SK-N-SH (cell line): ENCODE data around the gene KIFAP3.

Experiments
- EZH2phosphoT487 ChIP-seq: fragments of 200-600 bp; sonication (generic); IDR thresholded peaks from 2 replicates; pipeline ENCODE4 v1.6.1; 2017; ENCODE audit warnings: low read depth, mixed run types, mild to moderate bottlenecking, antibody characterized with exemption, moderate library complexity, borderline replicate concordance
- REST ChIP-seq: IDR thresholded peaks from 2 replicates; pipeline ENCODE4 v1.6.1; 2012; ENCODE audit warnings: mild to moderate bottlenecking, low read depth, low read length, moderate library complexity
- SMC3 ChIP-seq: IDR thresholded peaks from 2 replicates; pipeline ENCODE4 v1.6.1; 2012; ENCODE audit warnings: low read depth, low read length, improper control_type of control experiment
- USF2 ChIP-seq: fragments of 150-350 bp; IDR thresholded peaks from 2 replicates; pipeline ENCODE4 v1.6.1; 2017; ENCODE audit warnings: antibody characterized with exemption, low read length, low read depth, borderline replicate concordance
- TF ChIP-seq, protein P1 (sequence below): fragments of 200-600 bp; sonication (generic); IDR thresholded peaks from 2 replicates; pipeline ENCODE4 v1.6.1; 2017; ENCODE audit warnings: antibody characterized with exemption, mild to moderate bottlenecking, moderate library complexity

DNA sequence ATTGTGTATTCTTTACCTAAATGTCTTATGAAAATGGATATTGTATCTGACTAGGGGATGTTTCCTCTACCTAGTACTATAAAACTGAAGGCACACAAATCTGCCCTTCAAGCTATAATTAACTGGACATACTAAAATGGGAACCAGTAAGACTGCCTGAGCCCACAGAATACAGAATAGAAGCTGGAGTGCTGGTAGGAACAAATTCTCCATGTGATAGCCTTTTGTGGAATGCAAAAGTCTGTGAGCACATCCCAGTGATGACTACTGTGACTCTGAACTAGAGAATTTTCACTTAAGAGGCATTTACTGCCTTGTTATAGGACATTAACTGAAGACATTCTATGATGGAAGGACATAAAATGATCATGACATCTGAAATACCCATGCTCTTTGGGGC, 30.3 kb downstream of the KIFAP3 start:
- TF ChIP-seq USF2 (no peak), REST (no peak), EZH2phosphoT487 (no peak), SMC3 (no peak)
- TF ChIP-seq, protein P1, sequence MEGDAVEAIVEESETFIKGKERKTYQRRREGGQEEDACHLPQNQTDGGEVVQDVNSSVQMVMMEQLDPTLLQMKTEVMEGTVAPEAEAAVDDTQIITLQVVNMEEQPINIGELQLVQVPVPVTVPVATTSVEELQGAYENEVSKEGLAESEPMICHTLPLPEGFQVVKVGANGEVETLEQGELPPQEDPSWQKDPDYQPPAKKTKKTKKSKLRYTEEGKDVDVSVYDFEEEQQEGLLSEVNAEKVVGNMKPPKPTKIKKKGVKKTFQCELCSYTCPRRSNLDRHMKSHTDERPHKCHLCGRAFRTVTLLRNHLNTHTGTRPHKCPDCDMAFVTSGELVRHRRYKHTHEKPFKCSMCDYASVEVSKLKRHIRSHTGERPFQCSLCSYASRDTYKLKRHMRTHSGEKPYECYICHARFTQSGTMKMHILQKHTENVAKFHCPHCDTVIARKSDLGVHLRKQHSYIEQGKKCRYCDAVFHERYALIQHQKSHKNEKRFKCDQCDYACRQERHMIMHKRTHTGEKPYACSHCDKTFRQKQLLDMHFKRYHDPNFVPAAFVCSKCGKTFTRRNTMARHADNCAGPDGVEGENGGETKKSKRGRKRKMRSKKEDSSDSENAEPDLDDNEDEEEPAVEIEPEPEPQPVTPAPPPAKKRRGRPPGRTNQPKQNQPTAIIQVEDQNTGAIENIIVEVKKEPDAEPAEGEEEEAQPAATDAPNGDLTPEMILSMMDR: no peak
